GM19351 (cell line): Measurements from ENCODE around the gene DGKI.

Experiments used
- ATAC-seq: cut with Tn5 transposase; IDR thresholded peaks from one replicate; pipeline ENCODE4 v1.9.1; 2021; ENCODE audit warnings: mild to moderate bottlenecking, moderate library complexity; ENCODE audit not compliant: unreplicated experiment

DGKI gene

GRCh38 chr7:137846827-137847567, at the start of gene DGKI:
Gene DGKI, minus strand, starts transcription at chr7:137846974.
- peak; percentile 25 for ATAC-seq

- peak; percentile 61 for ATAC-seq
Observed at GRCh38 chr7:137895301-137896221, 48.8 kb upstream of the DGKI start.

- ATAC-seq = no peak
Observed at GRCh38 chr7:137893143-137893742, 46.5 kb upstream of the DGKI start.

GRCh38 chr7:137891016-137891655, 44.4 kb upstream of the DGKI start:
- ATAC-seq = no peak

GRCh38 chr7:137890449-137890921, 43.7 kb upstream of the DGKI start:
- ATAC-seq = no peak

GRCh38 chr7:137888241-137888640, 41.5 kb upstream of the DGKI start:
- ATAC-seq = no peak

GRCh38 chr7:137886746-137887145, 40.0 kb upstream of the DGKI start:
- ATAC-seq = no peak

- ATAC-seq = no peak
Observed at GRCh38 chr7:137886281-137886680, 39.5 kb upstream of the DGKI start.

GRCh38 chr7:137885678-137886077, 38.9 kb upstream of the DGKI start:
- ATAC-seq = no peak

- ATAC-seq = no peak
Observed at GRCh38 chr7:137882806-137883205, 36.0 kb upstream of the DGKI start.

GRCh38 chr7:137882261-137882668, 35.5 kb upstream of the DGKI start:
- ATAC-seq = peak; percentile 90

GRCh38 chr7:137881607-137882260, 35.0 kb upstream of the DGKI start:
- peak; percentile 6 for ATAC-seq

GRCh38 chr7:137880432-137880831, 33.7 kb upstream of the DGKI start:
- ATAC-seq = no peak

GRCh38 chr7:137879357-137880158, 32.8 kb upstream of the DGKI start:
- ATAC-seq = no peak

GRCh38 chr7:137878333-137878961, 31.7 kb upstream of the DGKI start:
- no peak for ATAC-seq

GRCh38 chr7:137877027-137877675, 30.4 kb upstream of the DGKI start:
- no peak for ATAC-seq

GRCh38 chr7:137875746-137876145, 29.0 kb upstream of the DGKI start:
- ATAC-seq = no peak

GRCh38 chr7:137873979-137874777, 27.4 kb upstream of the DGKI start:
- ATAC-seq = no peak
